GM12891 (cell line): ENCODE measurements around the gene DACH1.

ENCODE experiments used
- POLR2A ChIP-seq: IDR thresholded peaks from 2 replicates; pipeline ENCODE4 v1.6.1; 2011; ENCODE audit warnings: low read depth, low read length, control low read depth
- POLR2AphosphoS5 ChIP-seq: IDR thresholded peaks from 2 replicates; pipeline ENCODE4 v1.6.1; 2011; ENCODE audit warnings: low read depth, low read length, control low read depth
- SPI1 ChIP-seq: IDR thresholded peaks from 2 replicates; pipeline ENCODE4 v1.6.1; 2011; ENCODE audit warnings: low read depth, low read length, control low read depth
- TAF1 ChIP-seq: IDR thresholded peaks from 2 replicates; pipeline ENCODE4 v1.6.1; 2011; ENCODE audit warnings: low read depth, low read length, control low read depth

- TF ChIP-seq POLR2AphosphoS5 (no peak), TAF1 (no peak), POLR2A (no peak), SPI1 (no peak)
Measured at GRCh38 chr13:71514900-71515743, 351.9 kb downstream of the DACH1 start.
